HepG2 (cell line): ENCODE measurements around the gene ARTN. TPM values are rescaled to one million over a fixed set of nuclear protein-coding genes. Genes with fewer than 3 reads are reported as not detected.

Source experiments
- ATF2 ChIP-seq: sonication (generic); formaldehyde crosslinking; IDR thresholded peaks from 2 replicates; pipeline ENCODE4 v1.4.0; 2020; ENCODE audit warnings: missing genetic modification reagents
- ERF ChIP-seq: IDR thresholded peaks from 2 replicates; pipeline ENCODE4 v1.6.1; 2018; ENCODE audit warnings: missing biosample characterization, missing genetic modification reagents
- JUNB ChIP-seq: sonication (generic); formaldehyde crosslinking; IDR thresholded peaks from 2 replicates; pipeline ENCODE4 v1.8.0; 2022; ENCODE audit warnings: missing genetic modification reagents, mild to moderate bottlenecking, borderline replicate concordance
- KAT7 ChIP-seq: IDR thresholded peaks from 2 replicates; pipeline ENCODE4 v1.6.1; 2018; ENCODE audit warnings: borderline replicate concordance, missing compliant biosample characterization
- MIER2 ChIP-seq: IDR thresholded peaks from 2 replicates; pipeline ENCODE4 v1.6.1; 2016; ENCODE audit warnings: missing biosample characterization, missing genetic modification reagents
- MYC ChIP-seq: sonication (generic); formaldehyde crosslinking; IDR thresholded peaks from 2 replicates; pipeline ENCODE4 v1.9.0; 2021; ENCODE audit warnings: missing genetic modification reagents, borderline replicate concordance
- PHF8 ChIP-seq: sonication (generic); formaldehyde crosslinking; IDR thresholded peaks from 2 replicates; pipeline ENCODE4 v1.5.0; 2020; ENCODE audit warnings: missing genetic modification reagents
- PRDM4 ChIP-seq: sonication (generic); formaldehyde crosslinking; IDR thresholded peaks from 2 replicates; pipeline ENCODE4 v1.9.0; 2021; ENCODE audit warnings: missing genetic modification reagents, borderline replicate concordance
- RORA ChIP-seq: sonication (generic); formaldehyde crosslinking; IDR thresholded peaks from 2 replicates; pipeline ENCODE4 v1.5.0; 2020; ENCODE audit warnings: mild to moderate bottlenecking, missing genetic modification reagents, moderate library complexity
- SALL2 ChIP-seq: sonication (generic); formaldehyde crosslinking; IDR thresholded peaks from 2 replicates; pipeline ENCODE4 v1.8.1; 2023; ENCODE audit warnings: mild to moderate bottlenecking, missing genetic modification reagents, inconsistent platforms
- SRF ChIP-seq: IDR thresholded peaks from 2 replicates; pipeline ENCODE4 v1.6.1; 2011; ENCODE audit warnings: mild to moderate bottlenecking, low read depth, low read length, moderate library complexity
- ZNF318 ChIP-seq: sonication (generic); formaldehyde crosslinking; IDR thresholded peaks from 2 replicates; pipeline ENCODE4 v1.4.0; 2020; ENCODE audit warnings: mild to moderate bottlenecking, missing genetic modification reagents
- ZNF337 ChIP-seq: sonication (generic); formaldehyde crosslinking; IDR thresholded peaks from 2 replicates; pipeline ENCODE4 v1.5.1; 2020; ENCODE audit warnings: missing genetic modification reagents, low read depth, mild to moderate bottlenecking, borderline replicate concordance
- ZNF564 ChIP-seq: sonication (generic); formaldehyde crosslinking; IDR thresholded peaks from 2 replicates; pipeline ENCODE4 v1.8.1; 2023; ENCODE audit warnings: mild to moderate bottlenecking, missing genetic modification reagents
- ZNF576 ChIP-seq: sonication (generic); formaldehyde crosslinking; IDR thresholded peaks from 2 replicates; pipeline ENCODE4 v1.4.0; 2020; ENCODE audit warnings: mild to moderate bottlenecking, missing genetic modification reagents
- polyA plus RNA-seq, 8 experiments: library from polyadenylated mRNA; depleted of rRNA in 3 of 8; stranded (reverse) in 7 of 8; unstranded in 1 of 8; fragments of >200 nt; fragmentation: Illumina TruSeq in 4 of 8; extraction: Trizol in 4 of 8; gene quantifications; 2 replicates each; pipeline versions ENCODE4 v1.2.1 to v1.2.3, GENCODE V29; 2011 to 2016; ENCODE audit warnings: low read depth in 4 of 8, missing spikeins in 1 of 8, mixed read lengths in 1 of 8; ENCODE audit not compliant: insufficient read depth in 1 of 8
- total RNA-seq, 5 experiments: library from RNA; depleted of rRNA; stranded (reverse); fragments of >200 nt; fragmentation: Illumina TruSeq; extraction: Trizol; gene quantifications; 2 replicates each; pipeline ENCODE4 v1.2.3, GENCODE V29; 2016; ENCODE audit warnings: low read depth in 1 of 5
- TF ChIP-seq, protein P1 (sequence below): sonication (generic); formaldehyde crosslinking; IDR thresholded peaks from 2 replicates; pipeline ENCODE4 v1.4.0; 2020; ENCODE audit warnings: mild to moderate bottlenecking, missing genetic modification reagents

Gene ARTN
- total and polyA plus RNA-seq, 2 of the 13 experiments (the other 11 are each of a cell fraction or from before 2014, with no cell fraction given), result 0.11 to 0.62 TPM

- TF ChIP-seq ZNF576 (CRISPR knock-in tag), result no peak
- no peak for TF ChIP-seq KAT7 (CRISPR knock-in tag)
- no peak; the same call in 1 of the 2 replicates for TF ChIP-seq MIER2 (CRISPR knock-in tag)
- TF ChIP-seq, protein P1, sequence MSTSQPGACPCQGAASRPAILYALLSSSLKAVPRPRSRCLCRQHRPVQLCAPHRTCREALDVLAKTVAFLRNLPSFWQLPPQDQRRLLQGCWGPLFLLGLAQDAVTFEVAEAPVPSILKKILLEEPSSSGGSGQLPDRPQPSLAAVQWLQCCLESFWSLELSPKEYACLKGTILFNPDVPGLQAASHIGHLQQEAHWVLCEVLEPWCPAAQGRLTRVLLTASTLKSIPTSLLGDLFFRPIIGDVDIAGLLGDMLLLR (CRISPR knock-in tag), result peak; percentile 81; the same call in 1 of the 2 replicates
- peak; percentile 86 for TF ChIP-seq MYC (CRISPR knock-in tag)
- TF ChIP-seq SRF, result no peak
- no peak for TF ChIP-seq RORA (CRISPR knock-in tag)
- no peak for TF ChIP-seq ZNF318
- TF ChIP-seq ERF, result peak; percentile 19; the same call in 1 of the 2 replicates
- 0 out of 2 replicates have a peak, but pooled peaks have one; percentile 24 for TF ChIP-seq SALL2 (CRISPR knock-in tag)
- TF ChIP-seq ZNF564 (CRISPR knock-in tag), result no peak
- TF ChIP-seq JUNB, result no peak
- TF ChIP-seq ZNF337 (CRISPR knock-in tag), result no peak
- TF ChIP-seq PRDM4 (CRISPR knock-in tag), result no peak
- no peak for TF ChIP-seq ATF2 (CRISPR knock-in tag)
- TF ChIP-seq PHF8 (CRISPR knock-in tag), result peak; percentile 71
Observed at GRCh38 chr1:43969746-43970466, 36.3 kb downstream of the ARTN start, which contains the start of gene DPH2 (continued).
